GM21526 (cell line): Measurements from ENCODE around the gene SERTM1.

Experiments
- ATAC-seq: cut with Tn5 transposase; IDR thresholded peaks from one replicate; pipeline ENCODE4 v1.9.1; 2021; ENCODE audit warnings: moderate library complexity; ENCODE audit not compliant: unreplicated experiment, low FRiP score

Gene SERTM1

GRCh38 chr13:36709136-36709890 lies 35.5 kb downstream of the SERTM1 start:
- ATAC-seq, result no peak

DNA sequence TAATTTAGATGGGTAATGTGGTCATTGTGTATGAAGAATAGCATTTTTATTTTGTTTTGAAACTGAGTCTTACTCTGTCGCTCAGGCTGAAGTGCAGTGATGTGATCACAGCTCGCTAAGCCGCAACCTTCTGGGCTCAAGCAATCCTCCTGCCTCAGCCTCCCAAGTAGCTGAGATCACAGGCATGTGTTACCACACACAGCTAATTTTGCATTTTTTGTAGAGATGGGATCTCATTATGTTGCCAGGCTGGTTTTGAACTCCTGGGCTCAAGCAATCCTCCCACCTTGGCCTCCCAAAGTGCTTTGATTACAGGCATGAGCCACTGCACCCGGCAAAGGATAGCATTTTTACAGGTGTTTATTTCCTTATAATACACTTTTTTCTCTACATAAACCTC lies 36.6 kb downstream of the SERTM1 start:
- ATAC-seq, result no peak

DNA sequence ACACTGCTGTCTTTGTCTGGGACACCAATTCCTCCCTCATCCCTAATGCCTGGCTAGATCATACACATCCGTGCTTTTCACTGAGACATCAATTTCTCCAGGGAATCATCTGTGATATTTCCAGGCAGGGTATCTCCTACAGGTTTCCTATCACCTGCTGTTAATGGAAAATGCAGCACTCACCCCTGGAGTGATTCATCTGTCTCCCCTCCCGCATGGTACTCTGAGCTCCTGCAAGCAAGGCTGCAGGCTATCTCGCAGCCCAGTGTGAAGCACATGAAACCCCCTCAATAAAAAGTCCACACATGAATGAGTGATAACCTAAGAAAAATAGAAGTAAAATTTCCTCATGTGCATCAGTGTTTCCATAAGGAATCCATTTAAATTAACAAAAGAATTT lies 38.5 kb downstream of the SERTM1 start:
- no peak for ATAC-seq

- no peak for ATAC-seq
Measured at GRCh38 chr13:36712770-36713169, 39.0 kb downstream of the SERTM1 start.

DNA sequence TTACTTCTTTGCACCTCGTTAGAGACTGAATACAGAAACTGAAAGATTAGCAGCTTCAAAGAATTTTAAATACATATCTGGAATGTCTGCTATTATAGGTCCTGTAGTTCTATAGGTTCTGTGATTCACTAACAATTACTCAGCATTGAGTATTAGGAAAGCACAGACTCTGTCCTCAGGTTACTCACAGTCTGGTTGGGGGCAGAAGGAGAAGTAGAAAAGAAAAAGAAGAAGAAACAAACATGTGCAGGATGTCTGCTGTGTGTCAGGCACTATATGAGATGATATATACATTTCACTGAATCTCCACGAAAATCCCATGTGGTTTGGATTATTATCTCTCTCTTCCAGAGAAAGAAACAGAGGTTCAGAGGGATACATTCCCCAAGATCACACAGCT lies 40.1 kb downstream of the SERTM1 start:
- ATAC-seq, result no peak

DNA sequence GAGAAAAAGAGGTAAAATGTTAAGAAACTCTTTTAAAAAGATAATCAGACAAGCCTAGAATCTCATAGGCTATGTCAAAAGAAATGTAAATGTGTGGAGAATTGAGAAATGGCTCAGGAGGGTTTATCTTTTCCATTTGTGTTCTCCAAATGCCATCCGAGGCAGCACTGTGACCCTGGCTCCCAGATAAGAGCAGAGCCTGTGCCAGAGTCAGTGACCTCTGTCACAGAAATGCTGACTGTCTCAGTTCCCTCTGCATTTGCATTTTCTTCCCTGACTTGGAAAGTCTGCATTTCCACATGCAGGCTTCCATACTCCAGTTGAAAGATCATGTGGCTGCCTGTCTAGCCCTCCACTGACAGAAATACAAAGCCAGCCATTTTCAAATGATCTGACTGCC lies 42.0 kb downstream of the SERTM1 start:
- no peak for ATAC-seq

GRCh38 chr13:36717017-36717416 lies 43.2 kb downstream of the SERTM1 start:
- ATAC-seq, result no peak

DNA sequence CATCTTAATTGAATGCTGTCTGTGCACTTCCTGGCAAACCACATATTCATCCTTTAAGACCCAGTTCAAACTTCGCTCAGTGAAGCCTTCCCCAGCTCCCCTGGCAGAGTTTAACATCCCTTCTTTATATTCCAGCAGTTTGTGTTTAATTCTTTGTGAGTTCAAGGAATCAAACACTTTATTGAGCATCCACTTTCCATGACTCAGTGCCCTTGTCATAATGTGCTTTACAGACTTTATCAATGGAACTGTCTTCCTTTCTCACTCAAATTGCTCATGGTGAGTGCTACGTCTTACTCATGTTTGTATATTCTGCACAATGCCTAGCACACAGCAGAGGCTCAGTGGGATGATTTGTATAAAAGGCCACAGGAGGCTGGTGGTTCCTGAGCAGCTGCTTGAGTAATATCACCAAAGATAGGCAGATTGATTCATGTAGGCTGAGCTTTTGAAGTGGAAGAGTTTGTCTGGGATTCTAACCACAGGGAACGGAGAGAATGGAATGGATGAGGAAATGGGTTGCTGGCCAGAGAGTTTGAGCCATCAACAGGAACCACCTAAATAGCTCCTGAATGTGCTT lies 44.2 kb downstream of the SERTM1 start:
- ATAC-seq, result no peak

GRCh38 chr13:36718686-36719085 lies 44.9 kb downstream of the SERTM1 start:
- no peak for ATAC-seq

GRCh38 chr13:36724141-36724540 lies 50.3 kb downstream of the SERTM1 start:
- no peak for ATAC-seq

DNA sequence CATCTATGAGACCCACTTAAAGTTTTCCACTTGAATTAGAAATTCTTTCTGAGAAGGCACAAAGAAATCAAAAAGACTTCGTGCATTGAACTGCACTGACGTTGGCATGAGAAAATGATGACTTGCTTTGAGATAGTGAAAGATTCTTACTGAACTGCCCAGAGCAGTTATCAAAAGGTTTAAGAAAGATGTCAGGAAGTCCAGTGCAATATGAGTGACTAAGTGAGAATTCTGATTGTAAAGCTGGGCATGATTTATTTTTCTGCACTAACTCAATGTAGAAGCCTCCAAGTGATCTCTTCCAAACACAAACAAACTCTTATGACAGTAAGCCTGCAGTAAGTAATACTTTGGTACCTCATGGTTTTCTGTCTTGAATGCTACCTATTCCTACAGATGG lies 52.1 kb downstream of the SERTM1 start:
- no peak for ATAC-seq

- ATAC-seq, result no peak
Measured at GRCh38 chr13:36728006-36728405, 54.2 kb downstream of the SERTM1 start.

DNA sequence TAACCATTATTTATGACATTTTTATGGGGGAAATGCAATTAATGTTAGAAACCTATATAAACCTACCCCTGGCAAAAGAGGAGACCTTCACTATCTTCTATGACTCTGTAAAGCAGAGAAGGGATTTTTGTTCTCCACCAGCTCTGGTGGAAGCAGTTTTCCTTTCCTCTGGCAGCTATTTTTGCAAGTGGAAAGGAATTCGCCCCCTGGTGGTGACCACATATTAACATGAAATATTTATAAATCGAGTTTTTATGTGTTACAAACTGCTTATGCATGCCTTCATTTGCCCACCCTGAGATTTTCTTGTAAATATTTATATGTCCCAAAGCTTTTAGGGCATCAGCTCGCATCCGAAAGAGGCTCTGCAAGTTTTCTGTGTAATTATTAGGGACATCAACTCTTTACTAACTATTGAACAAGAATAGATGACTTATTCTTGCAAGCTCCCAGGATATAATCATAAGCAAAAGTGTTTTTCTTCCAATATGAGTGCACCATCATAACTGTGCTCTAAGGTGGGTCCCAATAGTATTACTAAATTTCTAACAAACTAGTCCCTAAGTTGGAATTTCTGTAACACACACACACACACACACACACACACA lies 62.4 kb downstream of the SERTM1 start:
- no peak for ATAC-seq

DNA sequence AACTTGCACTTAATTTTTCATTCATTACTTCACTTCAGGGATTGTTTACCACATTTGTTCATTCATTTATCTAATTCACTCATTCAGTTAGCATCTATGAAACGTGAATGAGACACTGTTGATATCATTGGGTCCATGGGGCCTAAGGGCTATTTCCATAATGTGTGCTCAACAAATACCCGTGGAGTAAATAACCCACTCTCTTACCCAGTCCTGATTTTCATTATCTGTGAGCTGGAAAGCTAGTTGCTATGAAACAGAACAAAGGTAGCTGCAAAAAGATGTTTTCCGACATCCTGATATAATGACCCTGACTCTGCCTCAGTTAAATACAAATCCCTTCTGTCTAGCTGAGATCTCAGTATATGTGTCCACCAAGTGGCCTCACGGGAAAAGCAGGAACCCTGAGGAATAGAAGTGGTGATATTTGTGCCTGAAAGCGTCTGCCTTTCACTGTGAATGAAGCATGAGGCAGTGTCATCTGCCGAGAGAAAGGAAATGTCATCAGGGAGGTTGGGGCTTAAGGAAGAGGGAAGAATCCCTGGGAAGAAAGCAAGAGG lies 63.8 kb downstream of the SERTM1 start:
- ATAC-seq, result no peak

DNA sequence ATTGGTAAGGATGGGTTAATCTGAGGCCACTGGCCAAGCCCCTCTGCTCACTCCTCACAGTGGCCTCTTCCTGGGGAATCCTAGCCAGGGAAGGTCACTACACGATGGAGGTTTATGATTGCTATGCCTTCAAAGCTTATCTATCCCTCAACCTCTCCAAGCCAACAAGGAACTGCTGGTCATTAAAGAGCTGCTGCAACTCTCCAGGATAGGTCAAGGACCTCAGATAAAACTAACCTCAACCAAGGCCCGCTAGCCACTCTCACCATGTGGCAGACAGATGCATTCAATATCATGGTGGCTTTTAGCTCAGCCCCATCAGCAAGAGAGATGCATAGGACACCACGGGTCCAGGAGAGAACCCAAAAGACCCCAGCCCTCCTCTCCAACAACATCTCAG lies 71.6 kb downstream of the SERTM1 start:
- ATAC-seq, result no peak

DNA sequence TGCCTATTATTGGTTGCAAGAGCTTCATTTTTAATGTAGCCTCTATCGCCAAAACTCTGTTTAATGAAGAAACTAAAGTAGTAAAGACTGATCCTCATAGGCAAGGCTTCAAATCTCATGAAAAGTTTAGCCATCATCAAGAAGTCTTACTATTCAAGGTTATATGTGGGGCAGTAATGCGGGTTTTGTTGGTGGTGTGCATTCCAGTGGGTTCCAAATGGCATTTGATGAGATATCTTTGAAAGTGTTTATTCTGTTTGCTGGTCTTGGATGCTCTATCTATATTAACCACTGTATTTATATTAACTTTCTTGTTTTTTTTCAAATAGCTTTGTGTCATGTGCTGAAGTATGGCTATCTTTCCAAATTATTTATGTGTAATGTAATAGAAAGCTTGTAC lies 72.2 kb downstream of the SERTM1 start:
- no peak for ATAC-seq
